ENCODE results near the gene TTC21B.
"Not testable (repeated sequence)": the region's sequence is repeated elsewhere in the genome, so short reads cannot be mapped to it uniquely, and the experiment has no call there.

Gene TTC21B

DNA sequence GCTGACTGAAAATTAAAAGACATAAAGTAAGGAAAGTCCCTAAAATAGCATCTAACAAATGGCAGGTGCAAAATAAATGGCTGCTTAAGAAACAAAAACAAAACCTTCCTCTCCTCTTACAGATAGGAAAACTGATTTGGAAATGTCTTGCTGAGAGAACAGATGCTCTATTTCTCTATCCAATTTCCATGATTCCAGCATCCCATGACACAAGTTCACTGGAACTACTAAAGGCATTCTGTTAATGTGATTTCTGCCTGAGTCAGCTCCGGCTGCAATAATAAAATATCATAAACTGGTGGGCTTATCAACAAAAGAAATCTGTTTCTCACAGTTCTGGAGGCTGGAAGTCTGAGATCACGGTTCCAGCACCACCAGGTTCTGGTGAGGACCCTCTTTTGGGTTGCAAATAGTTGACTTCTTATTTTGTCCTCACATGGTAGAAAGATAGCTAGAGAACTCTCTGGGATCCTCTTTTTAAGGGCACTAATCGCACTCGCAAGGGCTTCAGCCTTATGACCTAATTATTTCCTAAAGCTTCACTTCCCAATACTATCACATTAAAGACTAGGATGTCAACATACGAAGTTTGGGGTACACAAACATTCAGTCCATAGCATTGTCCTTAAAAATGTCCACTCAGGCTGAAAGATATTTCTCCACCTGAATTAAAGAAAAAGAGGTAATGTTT, 81.3 kb downstream of the TTC21B start:
- Histone ChIP-seq H3K36me3 (ENCODE audit: control insufficient read depth in 1 of 2, insufficient read depth in 2 of 2, low read length in 2 of 2) (peaks cover 0 to 6% of the 10 kb centered on the region in 2 donors), H3K27me3 (ENCODE audit: control insufficient read depth in 1 of 2, insufficient read depth in 2 of 2, low read length in 2 of 2) (no peaks in the 10 kb centered on the region), H3K9me3 (ENCODE audit: control insufficient read depth in 1 of 2, low read length in 2 of 2) (peaks cover 0 to 3% of the 10 kb centered on the region in 2 donors), H3K4me1 (ENCODE audit: control insufficient read depth in 1 of 2, insufficient read depth in 2 of 2, low read length in 2 of 2) (peaks cover 8 to 13% of the 10 kb centered on the region in 2 donors), H3K9ac (ENCODE audit: low read depth in 1 of 2, low read length in 2 of 2) (no peak overlapping the region), H3K4me3 (ENCODE audit: low read depth in 1 of 2, low read length in 2 of 2) (no peak overlapping the region), H3K27ac (ENCODE audit: low read depth, low read length) (no peak overlapping the region)

- no peaks in the 10 kb centered on the region for H3K27me3 ChIP-seq (ENCODE audit: control insufficient read depth in 1 of 2, insufficient read depth in 2 of 2, low read length in 2 of 2)
- H3K27ac ChIP-seq (ENCODE audit: low read depth, low read length), result no peak overlapping the region
- no peak overlapping the region for H3K9ac ChIP-seq (ENCODE audit: low read depth in 1 of 2, low read length in 2 of 2)
- peaks cover 0 to 3% of the 10 kb centered on the region in 2 donors for H3K9me3 ChIP-seq (ENCODE audit: control insufficient read depth in 1 of 2, low read length in 2 of 2)
- peaks cover 0 to 6% of the 10 kb centered on the region in 2 donors for H3K36me3 ChIP-seq (ENCODE audit: control insufficient read depth in 1 of 2, insufficient read depth in 2 of 2, low read length in 2 of 2)
- peaks cover 8 to 13% of the 10 kb centered on the region in 2 donors for H3K4me1 ChIP-seq (ENCODE audit: control insufficient read depth in 1 of 2, insufficient read depth in 2 of 2, low read length in 2 of 2)
- H3K4me3 ChIP-seq (ENCODE audit: low read depth in 1 of 2, low read length in 2 of 2), result no peak overlapping the region
Observed at GRCh38 chr2:165871025-165871424, 82.6 kb downstream of the TTC21B start.

DNA sequence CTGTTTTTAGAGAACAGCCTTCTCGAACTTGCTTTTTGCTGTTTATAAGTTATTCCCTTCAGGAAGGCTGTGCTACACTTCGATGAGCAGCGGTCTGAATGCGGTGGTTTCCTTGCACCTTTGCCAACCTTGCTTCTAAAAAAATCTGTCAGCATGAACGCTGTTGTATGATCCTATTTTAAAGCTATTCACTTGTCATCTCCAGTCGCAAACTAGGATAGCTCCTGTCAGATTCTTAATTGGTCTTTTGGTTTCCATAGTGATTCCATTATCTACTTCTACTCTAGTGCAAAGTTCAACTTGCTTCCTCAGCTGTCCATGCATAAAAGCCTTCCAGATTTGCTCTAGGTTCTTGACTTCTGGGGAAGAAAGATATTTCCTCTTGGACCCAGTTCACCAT, 83.2 kb downstream of the TTC21B start:
- H3K9me3 ChIP-seq (ENCODE audit: control insufficient read depth in 1 of 2, low read length in 2 of 2), result peaks cover 0 to 3% of the 10 kb centered on the region in 2 donors
- H3K9ac ChIP-seq (ENCODE audit: low read depth in 1 of 2, low read length in 2 of 2), result no peak overlapping the region
- H3K4me1 ChIP-seq (ENCODE audit: control insufficient read depth in 1 of 2, insufficient read depth in 2 of 2, low read length in 2 of 2), result peaks cover 8 to 13% of the 10 kb centered on the region in 2 donors
- no peak overlapping the region for H3K4me3 ChIP-seq (ENCODE audit: low read depth in 1 of 2, low read length in 2 of 2)
- no peaks in the 10 kb centered on the region for H3K27me3 ChIP-seq (ENCODE audit: control insufficient read depth in 1 of 2, insufficient read depth in 2 of 2, low read length in 2 of 2)
- peaks cover 0 to 6% of the 10 kb centered on the region in 2 donors for H3K36me3 ChIP-seq (ENCODE audit: control insufficient read depth in 1 of 2, insufficient read depth in 2 of 2, low read length in 2 of 2)
- H3K27ac ChIP-seq (ENCODE audit: low read depth, low read length), result no peak overlapping the region

DNA sequence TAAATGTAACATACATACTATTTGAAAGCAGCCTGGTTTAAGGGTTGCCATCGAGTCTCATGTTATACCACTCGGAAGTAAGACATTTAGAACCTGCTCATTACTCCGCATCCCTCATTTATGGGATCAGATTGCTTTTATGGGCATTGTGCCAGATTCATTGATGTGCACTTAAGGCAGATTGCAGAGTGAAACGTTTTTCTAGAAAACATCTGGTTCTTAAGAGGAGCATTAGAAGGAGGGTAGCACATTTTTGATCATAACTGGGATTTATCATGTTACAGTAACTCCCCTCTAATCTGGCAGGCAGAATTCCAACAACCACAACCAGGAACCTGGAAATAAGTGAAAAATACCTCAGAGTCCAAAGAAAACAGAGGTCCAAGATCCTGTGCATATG, 85.4 kb downstream of the TTC21B start:
- H3K4me3 ChIP-seq (ENCODE audit: low read depth in 1 of 2, low read length in 2 of 2), result no peak overlapping the region
- H3K9ac ChIP-seq (ENCODE audit: low read depth in 1 of 2, low read length in 2 of 2), result no peak overlapping the region
- H3K27ac ChIP-seq (ENCODE audit: low read depth, low read length), result no peak overlapping the region
- peaks cover 0 to 3% of the 10 kb centered on the region in 2 donors for H3K9me3 ChIP-seq (ENCODE audit: control insufficient read depth in 1 of 2, low read length in 2 of 2)
- peaks cover 0 to 6% of the 10 kb centered on the region in 2 donors for H3K36me3 ChIP-seq (ENCODE audit: control insufficient read depth in 1 of 2, insufficient read depth in 2 of 2, low read length in 2 of 2)
- H3K27me3 ChIP-seq (ENCODE audit: control insufficient read depth in 1 of 2, insufficient read depth in 2 of 2, low read length in 2 of 2), result no peaks in the 10 kb centered on the region
- H3K4me1 ChIP-seq (ENCODE audit: control insufficient read depth in 1 of 2, insufficient read depth in 2 of 2, low read length in 2 of 2), result peaks cover 8 to 13% of the 10 kb centered on the region in 2 donors

GRCh38 chr2:165864296-165864695, 89.3 kb downstream of the TTC21B start:
- Histone ChIP-seq H3K27ac (ENCODE audit: low read depth, low read length) (no peak overlapping the region), H3K9ac (ENCODE audit: low read depth in 1 of 2, low read length in 2 of 2) (no peak overlapping the region), H3K4me3 (ENCODE audit: low read depth in 1 of 2, low read length in 2 of 2) (no peak overlapping the region), H3K9me3 (ENCODE audit: control insufficient read depth in 1 of 2, low read length in 2 of 2) (peaks cover 0 to 6% of the 10 kb centered on the region in 2 donors), H3K27me3 (ENCODE audit: control insufficient read depth in 1 of 2, insufficient read depth in 2 of 2, low read length in 2 of 2) (no peaks in the 10 kb centered on the region), H3K36me3 (ENCODE audit: control insufficient read depth in 1 of 2, insufficient read depth in 2 of 2, low read length in 2 of 2) (no peaks in the 10 kb centered on the region), H3K4me1 (ENCODE audit: control insufficient read depth in 1 of 2, insufficient read depth in 2 of 2, low read length in 2 of 2) (no peaks in the 10 kb centered on the region)

DNA sequence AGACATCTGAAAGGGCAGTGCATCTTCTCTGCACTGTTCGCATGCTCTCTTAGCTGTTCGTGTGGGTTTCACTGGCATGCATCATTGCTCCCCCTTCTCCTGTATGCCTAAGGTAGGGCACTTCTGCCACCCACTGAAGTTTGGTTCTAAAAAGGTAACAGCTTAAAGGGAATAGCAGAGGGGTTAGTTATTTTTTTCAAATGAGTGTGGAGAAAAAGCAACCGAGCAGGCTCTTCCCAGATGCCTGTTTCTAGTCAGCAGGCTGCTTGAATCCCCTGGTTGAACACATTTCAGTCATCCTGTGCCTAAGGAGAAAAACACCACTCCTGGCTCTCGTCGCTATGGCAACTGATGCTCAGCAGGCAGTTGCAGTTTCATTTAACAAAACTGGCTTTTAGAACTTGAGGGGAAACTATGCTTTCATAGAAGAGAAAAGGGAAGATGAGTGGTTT, 89.7 kb downstream of the TTC21B start:
- Histone ChIP-seq H3K4me3 (ENCODE audit: low read depth in 1 of 2, low read length in 2 of 2) (no peak overlapping the region), H3K9ac (ENCODE audit: low read depth in 1 of 2, low read length in 2 of 2) (no peak overlapping the region), H3K9me3 (ENCODE audit: control insufficient read depth in 1 of 2, low read length in 2 of 2) (peaks cover 0 to 6% of the 10 kb centered on the region in 2 donors), H3K27ac (ENCODE audit: low read depth, low read length) (no peak overlapping the region), H3K4me1 (ENCODE audit: control insufficient read depth in 1 of 2, insufficient read depth in 2 of 2, low read length in 2 of 2) (no peaks in the 10 kb centered on the region), H3K27me3 (ENCODE audit: control insufficient read depth in 1 of 2, insufficient read depth in 2 of 2, low read length in 2 of 2) (no peaks in the 10 kb centered on the region), H3K36me3 (ENCODE audit: control insufficient read depth in 1 of 2, insufficient read depth in 2 of 2, low read length in 2 of 2) (no peaks in the 10 kb centered on the region)

DNA sequence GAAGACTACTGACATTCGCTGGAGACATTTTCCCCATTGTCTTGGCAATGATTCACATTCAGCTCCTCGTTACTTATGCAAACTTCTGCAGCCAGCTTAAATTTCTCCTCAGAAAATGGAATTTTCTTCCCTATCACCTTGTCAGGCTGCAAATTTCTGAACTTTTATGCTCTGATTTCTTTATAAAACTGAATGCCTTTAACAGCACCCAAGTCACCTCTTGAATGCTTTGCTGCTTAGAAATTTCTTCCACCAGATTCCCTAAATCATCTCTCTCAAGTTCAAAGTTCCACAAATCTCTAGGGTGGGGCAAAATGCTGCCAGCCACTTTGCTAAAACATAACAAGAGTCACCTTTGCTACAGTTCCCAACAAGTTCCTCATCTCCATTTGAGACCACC, 92.5 kb downstream of the TTC21B start:
- not testable (repeated sequence) for H3K4me1 ChIP-seq (ENCODE audit: control insufficient read depth in 1 of 2, insufficient read depth in 2 of 2, low read length in 2 of 2); H3K4me3 ChIP-seq (ENCODE audit: low read depth in 1 of 2, low read length in 2 of 2); H3K27ac ChIP-seq (ENCODE audit: low read depth, low read length); H3K36me3 ChIP-seq (ENCODE audit: control insufficient read depth in 1 of 2, insufficient read depth in 2 of 2, low read length in 2 of 2); H3K9ac ChIP-seq (ENCODE audit: low read depth in 1 of 2, low read length in 2 of 2); H3K27me3 ChIP-seq (ENCODE audit: control insufficient read depth in 1 of 2, insufficient read depth in 2 of 2, low read length in 2 of 2); H3K9me3 ChIP-seq (ENCODE audit: control insufficient read depth in 1 of 2, low read length in 2 of 2)

GRCh38 chr2:165859723-165860122, 93.9 kb downstream of the TTC21B start:
- not testable (repeated sequence) for H3K9me3 ChIP-seq (ENCODE audit: control insufficient read depth in 1 of 2, low read length in 2 of 2); H3K36me3 ChIP-seq (ENCODE audit: control insufficient read depth in 1 of 2, insufficient read depth in 2 of 2, low read length in 2 of 2); H3K27ac ChIP-seq (ENCODE audit: low read depth, low read length); H3K4me1 ChIP-seq (ENCODE audit: control insufficient read depth in 1 of 2, insufficient read depth in 2 of 2, low read length in 2 of 2); H3K4me3 ChIP-seq (ENCODE audit: low read depth in 1 of 2, low read length in 2 of 2); H3K27me3 ChIP-seq (ENCODE audit: control insufficient read depth in 1 of 2, insufficient read depth in 2 of 2, low read length in 2 of 2); H3K9ac ChIP-seq (ENCODE audit: low read depth in 1 of 2, low read length in 2 of 2)

GRCh38 chr2:165857876-165858275, 95.7 kb downstream of the TTC21B start:
- Histone ChIP-seq H3K27ac (ENCODE audit: low read depth, low read length) (no peak overlapping the region), H3K4me1 (ENCODE audit: control insufficient read depth in 1 of 2, insufficient read depth in 2 of 2, low read length in 2 of 2) (no peaks in the 10 kb centered on the region), H3K27me3 (ENCODE audit: control insufficient read depth in 1 of 2, insufficient read depth in 2 of 2, low read length in 2 of 2) (no peaks in the 10 kb centered on the region), H3K4me3 (ENCODE audit: low read depth in 1 of 2, low read length in 2 of 2) (no peak overlapping the region), H3K36me3 (ENCODE audit: control insufficient read depth in 1 of 2, insufficient read depth in 2 of 2, low read length in 2 of 2) (no peaks in the 10 kb centered on the region), H3K9ac (ENCODE audit: low read depth in 1 of 2, low read length in 2 of 2) (no peak overlapping the region), H3K9me3 (ENCODE audit: control insufficient read depth in 1 of 2, low read length in 2 of 2) (peaks cover 10 to 12% of the 10 kb centered on the region in 2 donors)

GRCh38 chr2:165852394-165852793, 101.2 kb downstream of the TTC21B start:
- Histone ChIP-seq H3K9ac (ENCODE audit: low read depth in 1 of 2, low read length in 2 of 2) (no peak overlapping the region), H3K36me3 (ENCODE audit: control insufficient read depth in 1 of 2, insufficient read depth in 2 of 2, low read length in 2 of 2) (no peaks in the 10 kb centered on the region), H3K27me3 (ENCODE audit: control insufficient read depth in 1 of 2, insufficient read depth in 2 of 2, low read length in 2 of 2) (no peaks in the 10 kb centered on the region), H3K27ac (ENCODE audit: low read depth, low read length) (no peak overlapping the region), H3K9me3 (ENCODE audit: control insufficient read depth in 1 of 2, low read length in 2 of 2) (peaks cover 10 to 12% of the 10 kb centered on the region in 2 donors), H3K4me1 (ENCODE audit: control insufficient read depth in 1 of 2, insufficient read depth in 2 of 2, low read length in 2 of 2) (no peaks in the 10 kb centered on the region), H3K4me3 (ENCODE audit: low read depth in 1 of 2, low read length in 2 of 2) (no peak overlapping the region)
